K562 (cell line): Measurements from ENCODE around the gene ZNF554. TPM values are rescaled to one million over a fixed set of nuclear protein-coding genes. Genes with fewer than 3 reads are reported as not detected.

ENCODE experiments used
- ATAC-seq: fragments of 200-7000 bp; cut with Tn5 transposase; 3 replicates; pipeline ENCODE4 v1.9.1; 2020; ENCODE audit warnings: moderate library complexity
- BruUV-seq: library from RNA; stranded (reverse); fragments of 400-500 nt; replicated peaks from 2 replicates; lab custom pipeline; 2021; lab: Mats Ljungman, UMichigan
- CTCF ChIA-PET: fragments of 300-600 bp; formaldehyde crosslinking; extraction: SDS; loops from one replicate; lab custom pipeline; 2021; ENCODE audit warnings: low intra/inter-chr PET ratio; lab: Yijun Ruan, JAX
- POLR2A ChIA-PET: fragments of 300-600, 350-650 bp; sonication (Branson Sonifier 250); formaldehyde crosslinking; extraction: SDS; loops from one replicate; lab custom pipeline; 2021; ENCODE audit warnings: antibody characterized with exemption, inconsistent platforms; lab: Yijun Ruan, JAX
- DNase-seq, 4 experiments: peaks; one replicate each; pipeline versions ENCODE4 v3.0.0 to v3.0.0-alpha.2; 2011 to 2018; ENCODE audit warnings: low spot score in 3 of 4, mixed read lengths in 3 of 4; ENCODE audit errors: extremely low read depth in 1 of 4
- FAIRE-seq: peaks from 2 replicates; lab custom pipeline; 2011; peaks lifted over from hg19 to GRCh38; lab: Jason Lieb, UNC
- H2AFZ ChIP-seq: 2 replicates; pipeline ENCODE4 v1.6.0; 2011; ENCODE audit warnings: low read depth, low read length, control low read depth, inconsistent platforms
- H3K27ac ChIP-seq: fragments of 200-600 bp; 3 replicates; pipeline ENCODE4 v1.8.0; 2011; ENCODE audit warnings: low read depth, mild to moderate bottlenecking, control low read depth, inconsistent platforms, low read length, moderate library complexity, mixed read lengths; ENCODE audit errors: extremely low read depth
- H3K27me3 ChIP-seq, 2 experiments: fragments of 300-600 bp in 1 of 2; 2 replicates in 1 of 2; 3 replicates in 1 of 2; pipeline versions ENCODE4 v1.6.0 to v1.8.0; 2011; ENCODE audit warnings: inconsistent platforms in 2 of 2, low read length in 2 of 2, mild to moderate bottlenecking in 1 of 2, mixed read lengths in 1 of 2, moderate library complexity in 1 of 2; ENCODE audit not compliant: control insufficient read depth in 2 of 2, insufficient read depth in 2 of 2
- H3K36me3 ChIP-seq: fragments of 300-600 bp; 3 replicates; pipeline ENCODE4 v1.8.0; 2011; ENCODE audit warnings: mild to moderate bottlenecking, low read length, inconsistent platforms; ENCODE audit not compliant: control insufficient read depth, insufficient read depth
- H3K4me1 ChIP-seq, 2 experiments: fragments of 200-600 bp in 1 of 2; replicated peaks in 1 of 2; 2 replicates in 1 of 2; 3 replicates in 1 of 2; pipeline versions ENCODE4 v1.5.1 to v1.8.0; 2011; ENCODE audit warnings: inconsistent platforms in 2 of 2, low read length in 2 of 2, mild to moderate bottlenecking in 1 of 2, mixed read lengths in 1 of 2, moderate library complexity in 1 of 2; ENCODE audit not compliant: control insufficient read depth in 2 of 2, insufficient read depth in 2 of 2
- H3K4me2 ChIP-seq: 2 replicates; pipeline ENCODE4 v1.6.1; 2011; ENCODE audit warnings: low read length, control low read depth, inconsistent platforms, mixed read lengths; ENCODE audit not compliant: insufficient read depth
- H3K4me3 ChIP-seq: fragments of 200-600 bp; sonication (generic), shearing (Covaris generic); 2 replicates; pipeline ENCODE4 v1.5.1; 2016; ENCODE audit warnings: control low read depth, inconsistent platforms
- H3K79me2 ChIP-seq: fragments of 200-600 bp; 3 replicates; pipeline ENCODE4 v1.8.0; 2011; ENCODE audit warnings: low read length, inconsistent platforms; ENCODE audit not compliant: control insufficient read depth, insufficient read depth
- H3K9ac ChIP-seq, 2 experiments: 2 replicates each; pipeline versions ENCODE4 v1.6.0 to v1.6.1; 2011; ENCODE audit warnings: low read depth in 2 of 2, low read length in 2 of 2, control low read depth in 1 of 2, inconsistent platforms in 1 of 2, mild to moderate bottlenecking in 1 of 2, mixed read lengths in 1 of 2; ENCODE audit not compliant: insufficient read depth in 1 of 2
- H3K9me1 ChIP-seq: one replicate; pipeline ENCODE4 v1.6.0; 2011; ENCODE audit warnings: inconsistent platforms, mild to moderate bottlenecking, low read length, moderate library complexity; ENCODE audit not compliant: control insufficient read depth, insufficient read depth
- H3K9me3 ChIP-seq: replicated peaks from 2 replicates; pipeline ENCODE4 v1.5.1; 2011; ENCODE audit warnings: low read depth, low read length, inconsistent platforms; ENCODE audit not compliant: control insufficient read depth, insufficient read depth
- H4K20me1 ChIP-seq: replicated peaks from 2 replicates; pipeline ENCODE4 v1.6.1; 2011; ENCODE audit warnings: low read length, inconsistent platforms, mixed read lengths; ENCODE audit not compliant: control insufficient read depth, insufficient read depth
- ARHGAP35 ChIP-seq: fragments of 450-650 bp; IDR thresholded peaks from 2 replicates; pipeline ENCODE4 v1.6.1; 2018; ENCODE audit not compliant: partially characterized antibody
- RAD21 ChIP-seq, 2 experiments: fragments of 250-450 bp in 1 of 2; fragments of 450-650 bp in 1 of 2; sonication (Bioruptor Pico) in 1 of 2; formaldehyde crosslinking in 1 of 2; IDR thresholded peaks in 1 of 2; conservative IDR thresholded peaks in 1 of 2; 2 replicates each; pipeline versions ENCODE4 v1.4.0 to v1.8.0; 2020 to 2022; ENCODE audit warnings: mild to moderate bottlenecking in 2 of 2, moderate library complexity in 1 of 2
- RERE ChIP-seq: sonication (generic); formaldehyde crosslinking; IDR thresholded peaks from 2 replicates; pipeline ENCODE4 v1.8.0; 2023; ENCODE audit warnings: missing genetic modification reagents, mild to moderate bottlenecking, borderline replicate concordance
- SMC3 ChIP-seq: conservative IDR thresholded peaks from 2 replicates; pipeline ENCODE4 v1.6.1; 2011; ENCODE audit warnings: low read depth, low read length, improper control_type of control experiment; ENCODE audit not compliant: insufficient read depth
- ZBTB9 ChIP-seq: fragments of 450-650 bp; formaldehyde crosslinking; IDR thresholded peaks from 2 replicates; pipeline ENCODE4 v1.4.0; 2020; ENCODE audit warnings: mild to moderate bottlenecking, moderate library complexity
- ZNF282 ChIP-seq: sonication (generic); formaldehyde crosslinking; IDR thresholded peaks from 2 replicates; pipeline ENCODE4 v1.8.1; 2023; ENCODE audit warnings: missing genetic modification reagents
- ZNF3 ChIP-seq: fragments of 250-450 bp; sonication (Bioruptor Pico); IDR thresholded peaks from 2 replicates; pipeline ENCODE4 v1.5.0; 2021; ENCODE audit warnings: mild to moderate bottlenecking, moderate library complexity
- ZNF778 ChIP-seq: fragments of 450-650 bp; formaldehyde crosslinking; IDR thresholded peaks from 2 replicates; pipeline ENCODE4 v1.4.0; 2020; ENCODE audit warnings: mild to moderate bottlenecking, moderate library complexity
- WGBS: fragments of 100-300 bp; shearing (Covaris generic); methylation state at CpG from one replicate; pipeline ENCODE4 v1.1.6; 2016; ENCODE audit warnings: low coverage, mixed read lengths; ENCODE audit not compliant: insufficient coverage; ENCODE audit errors: missing lambda C conversion rate; 5-methylcytosine and 5-hydroxymethylcytosine counted together
- in situ Hi-C: fragments of 300-500 bp; cut with MboI; formaldehyde crosslinking; loops from 4 replicates; pipeline ENCODE4 v1.15.0; 2018; ENCODE audit warnings: inconsistent platforms, mixed read lengths
- intact Hi-C: fragments of 100-400 bp; cut with micrococcal nuclease; formaldehyde crosslinking; loops from 2 replicates; pipeline ENCODE4 v1.14.2; 2022
- polyA plus RNA-seq, 8 experiments: library from polyadenylated mRNA; depleted of rRNA in 4 of 8; stranded (reverse) in 5 of 8; unstranded in 3 of 8; fragments of >200 nt; fragmentation: Nextera tagmentation in 2 of 8; fragmentation: Illumina TruSeq in 1 of 8; extraction: Ambion mirVana in 2 of 8; extraction: Trizol in 1 of 8; gene quantifications; 2 replicates each; pipeline versions ENCODE4 v1.2.1 to v1.2.3, GENCODE V29; 2011 to 2014; ENCODE audit warnings: inconsistent platforms in 1 of 8, missing spikeins in 1 of 8
- total RNA-seq, 7 experiments: library from RNA; depleted of rRNA in 6 of 7; stranded (reverse); fragments of >200 nt in 6 of 7; fragmentation: Illumina TruSeq in 2 of 7; extraction: Trizol in 2 of 7; gene quantifications; 2 replicates each; pipeline versions ENCODE4 v1.2.1 to v1.2.3, GENCODE V29; 2011 to 2021; ENCODE audit warnings: low replicate concordance in 1 of 7
- TF ChIP-seq, protein P1 (sequence below), 2 experiments: fragments of 250-450 bp in 1 of 2; fragments of 450-650 bp in 1 of 2; sonication (Bioruptor Pico) in 1 of 2; IDR thresholded peaks; 2 replicates each; pipeline versions ENCODE4 v1.6.1 to v1.8.0; 2016 to 2021; ENCODE audit warnings: mild to moderate bottlenecking in 2 of 2, moderate library complexity in 2 of 2, missing compliant biosample characterization in 1 of 2, missing genetic modification characterization in 1 of 2
- TF ChIP-seq, protein P2 (sequence below): fragments of 250-450 bp; sonication (Bioruptor Pico); IDR thresholded peaks from 2 replicates; pipeline ENCODE4 v1.5.0; 2021; ENCODE audit warnings: mild to moderate bottlenecking, moderate library complexity

The ZNF554 gene
- total and polyA plus RNA-seq, 9 of the 15 experiments (the other 6 are each of a cell fraction or from before 2014, with no cell fraction given): 0.07 to 1.8 (median 1.1) TPM

- DNase-seq (no peak), FAIRE-seq (peak; percentile 32), ATAC-seq (no peak)
- H3K9me3 ChIP-seq: peaks cover 12% of the 10 kb centered on the region
- H3K9ac ChIP-seq: no peak overlapping the region
- no peaks in the 10 kb centered on the region for H3K9me1 ChIP-seq
- no peak overlapping the region for H3K27ac ChIP-seq
- H3K4me3 ChIP-seq: no peak overlapping the region
- CTCF ChIA-PET: no interaction called here
- peaks cover 0 to 3% of the 10 kb centered on the region in 2 experiments; a peak in 1 of 5 replicates for H3K4me1 ChIP-seq
- WGBS: 69% methylated on average over 3 of the region's 3 CpGs
- H2AFZ ChIP-seq: no peak overlapping the region
- no peaks in the 10 kb centered on the region for H3K27me3 ChIP-seq
- in situ Hi-C loops (no loop called here), intact Hi-C loops (no loop called here)
- no peak overlapping the region for H3K4me2 ChIP-seq
- POLR2A ChIA-PET: no interaction called here
- peaks cover under 1% of the 10 kb centered on the region; the same call in 1 of the 3 replicates for H3K79me2 ChIP-seq
- H3K36me3 ChIP-seq: peaks cover 22% of the 10 kb centered on the region
- H4K20me1 ChIP-seq: no peaks in the 10 kb centered on the region
- no TSS peak for BruUV-seq
- TF ChIP-seq, protein P1, sequence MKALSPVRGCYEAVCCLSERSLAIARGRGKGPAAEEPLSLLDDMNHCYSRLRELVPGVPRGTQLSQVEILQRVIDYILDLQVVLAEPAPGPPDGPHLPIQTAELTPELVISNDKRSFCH (CRISPR knock-in tag; IDR thresholded peaks at IDR 0.05): no peak
- TF ChIP-seq, protein P1 (tag; IDR thresholded peaks at IDR 0.05): no peak
- no peak for TF ChIP-seq ZBTB9
- TF ChIP-seq RERE (CRISPR knock-in tag): no peak
- TF ChIP-seq ZNF282: no peak
- TF ChIP-seq RAD21 (CRISPR knock-in tag; conservative IDR thresholded peaks at IDR 0.05 in 1 of 2, IDR thresholded peaks at IDR 0.05 in 1 of 2): no peak
- TF ChIP-seq, protein P2, sequence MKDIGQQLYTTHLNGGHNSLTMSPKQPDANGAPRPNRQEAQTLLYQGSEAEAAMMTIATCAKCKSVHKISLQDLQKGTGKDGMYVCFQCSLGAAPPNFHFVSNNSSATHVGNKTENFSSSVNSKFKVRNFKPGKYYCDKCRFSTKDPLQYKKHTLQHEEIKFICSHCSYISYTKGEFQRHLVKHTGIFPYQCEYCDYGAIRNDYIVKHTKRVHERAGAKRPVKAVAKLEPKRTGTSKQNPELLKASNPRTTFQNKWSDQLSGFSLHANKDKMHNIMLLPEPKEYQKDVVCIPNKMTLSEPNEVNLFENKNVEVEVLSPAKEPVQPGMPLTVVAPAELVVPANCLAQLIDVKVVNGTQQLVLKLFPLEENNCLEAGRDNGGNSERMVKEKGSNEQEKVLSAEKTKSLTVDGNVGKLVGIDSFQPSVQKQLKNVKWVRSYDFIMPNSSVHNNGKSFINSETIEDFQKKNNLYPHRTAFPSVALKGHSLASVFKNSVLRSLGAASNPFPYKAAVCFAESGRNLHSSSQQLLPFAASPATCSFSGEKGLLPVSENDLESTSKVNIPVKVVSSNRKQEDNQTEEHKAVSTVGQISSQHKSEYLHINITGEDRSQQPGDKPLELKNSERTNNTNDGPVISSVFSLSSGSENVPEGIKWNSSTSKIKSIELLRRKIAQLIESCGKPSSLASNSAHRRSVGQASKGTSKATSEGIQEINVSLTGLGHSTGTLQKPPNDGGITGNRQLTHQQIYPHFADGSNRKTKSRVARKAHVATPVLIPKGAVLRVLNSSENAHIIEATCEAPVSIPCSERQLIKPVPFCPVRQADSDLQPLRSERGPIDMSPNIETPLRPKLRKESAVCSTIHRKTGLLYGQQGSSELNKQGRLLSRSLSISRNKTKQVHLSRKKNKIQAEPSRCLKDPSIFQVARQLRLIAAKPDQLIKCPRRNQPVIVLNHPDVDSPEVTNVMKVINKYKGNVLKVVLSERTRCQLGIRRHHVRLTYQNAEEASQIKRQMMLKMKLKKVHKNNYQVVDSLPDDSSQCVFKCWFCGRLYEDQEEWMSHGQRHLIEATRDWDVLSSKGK (CRISPR knock-in tag): no peak
- TF ChIP-seq ZNF778 (CRISPR knock-in tag): no peak
- no peak for TF ChIP-seq ARHGAP35
- TF ChIP-seq ZNF3 (CRISPR knock-in tag): no peak
- TF ChIP-seq SMC3: no peak
These were observed 27.8 kb downstream of the ZNF554 start for GRCh38 chr19:2847507-2847906.
